Measurements from ENCODE around the gene ZNF554.

Gene ZNF554

GRCh38 chr19:2775556-2776430 lies 43.9 kb upstream of the ZNF554 start:
- no peak for TF ChIP-seq CTCF (conservative IDR thresholded peaks at IDR 0.05; ENCODE audit: low read depth)
- peak overlapping the region; percentile 6 for H3K27ac ChIP-seq
- POLR2A ChIA-PET (ENCODE audit: low non-redundant PET), result no interaction called here
- no peak for DNase-seq (ENCODE audit: low spot score)
- CTCF ChIA-PET, result interaction anchor here (0.6 to 0.7 kb wide), 3 partner anchors 36 to 128 kb away, joined by 3 to 4 read pairs (median 3); no protein-coding TSS in a partner anchor

GRCh38 chr19:2777952-2778683 lies 41.5 kb upstream of the ZNF554 start:
- ChIA-PET CTCF (interaction anchor here (0.6 kb wide), 1 partner anchor 29 kb away, joined by 3 read pairs; no protein-coding TSS in a partner anchor), POLR2A (ENCODE audit: low non-redundant PET) (no interaction called here)
- no peak for TF ChIP-seq CTCF (conservative IDR thresholded peaks at IDR 0.05; ENCODE audit: low read depth)
- H3K27ac ChIP-seq, result no peak overlapping the region
- no peak for DNase-seq (ENCODE audit: low spot score)

- ChIA-PET POLR2A (ENCODE audit: low non-redundant PET) (no interaction called here), CTCF (interaction anchor here (0.6 kb wide), 1 partner anchor 30 kb away, joined by 3 read pairs; no protein-coding TSS in a partner anchor)
- H3K27ac ChIP-seq, result peak overlapping the region; percentile 26
- no peak for TF ChIP-seq CTCF (conservative IDR thresholded peaks at IDR 0.05; ENCODE audit: low read depth)
- DNase-seq (ENCODE audit: low spot score), result no peak
Observed at GRCh38 chr19:2779121-2779740, 40.4 kb upstream of the ZNF554 start.

GRCh38 chr19:2780284-2780683 lies 39.4 kb upstream of the ZNF554 start:
- POLR2A ChIA-PET (ENCODE audit: low non-redundant PET), result no interaction called here
- DNase-seq (ENCODE audit: low spot score), result no peak
- CTCF ChIA-PET, result interaction anchor here (0.6 to 1.6 kb wide), 2 partner anchors 30 to 31 kb away, joined by 3 read pairs; no protein-coding TSS in a partner anchor
- TF ChIP-seq CTCF (conservative IDR thresholded peaks at IDR 0.05; ENCODE audit: low read depth), result no peak
- peak overlapping the region; percentile 26 for H3K27ac ChIP-seq

GRCh38 chr19:2782329-2782935 lies 37.2 kb upstream of the ZNF554 start:
- peak overlapping the region; percentile 79 for H3K27ac ChIP-seq
- POLR2A ChIA-PET (ENCODE audit: low non-redundant PET), result no interaction called here
- no peak for DNase-seq (ENCODE audit: low spot score)

More at GRCh38 chr19:2782329-2782935, 37.2 kb upstream of the ZNF554 start:
- CTCF ChIA-PET, result interaction anchor here (1.1 kb wide), 1 partner anchor 134 kb away, joined by 3 read pairs; no protein-coding TSS in a partner anchor
- TF ChIP-seq CTCF (conservative IDR thresholded peaks at IDR 0.05; ENCODE audit: low read depth), result no peak
